Activated CD4-positive, alpha-beta T cell treated with anti-CD3 and anti-CD28 coated beads, Interleukin-2, amount 50 U/mL, for 4 hours (primary cell): ENCODE data around the gene CSH1.
"Not testable (repeated sequence)": the region's sequence is repeated elsewhere in the genome, so short reads cannot be mapped to it uniquely, and the experiment has no call there.

Experiments
- DNase-seq, 2 experiments: peaks; one replicate each; pipeline ENCODE4 v3.0.0-alpha.2; 2020

CSH1 gene

GRCh38 chr17:63898899-63899798 is 2.8 kb upstream of the CSH1 start:
- DNase-seq: peak in 1 of 2 experiments; percentile 26

DNA sequence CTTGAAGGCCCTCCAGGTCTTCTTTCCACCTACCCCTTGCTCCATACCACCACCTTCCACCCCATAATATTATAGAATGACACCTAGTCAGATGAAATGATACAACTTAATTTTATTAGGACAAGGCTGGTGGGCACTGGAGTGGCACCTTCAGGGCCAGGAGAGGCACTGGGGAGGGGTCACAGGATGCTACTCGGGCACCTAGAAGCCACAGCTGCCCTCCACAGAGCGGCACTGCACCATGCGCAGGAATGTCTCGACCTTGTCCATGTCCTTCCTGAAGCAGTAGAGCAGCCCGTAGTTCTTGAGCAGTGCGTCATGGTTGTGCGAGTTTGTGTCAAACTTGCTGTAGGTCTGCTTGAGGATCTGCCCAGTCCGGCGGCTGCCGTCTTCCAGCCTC is 1.6 kb downstream of the CSH1 start:
- DNase-seq: not testable (repeated sequence)

GRCh38 chr17:63894021-63894420 is 2.4 kb downstream of the CSH1 start:
- not testable (repeated sequence) for DNase-seq

- not testable (repeated sequence) for DNase-seq
These were observed 3.9 kb downstream of the CSH1 start for GRCh38 chr17:63892316-63893037.

DNA sequence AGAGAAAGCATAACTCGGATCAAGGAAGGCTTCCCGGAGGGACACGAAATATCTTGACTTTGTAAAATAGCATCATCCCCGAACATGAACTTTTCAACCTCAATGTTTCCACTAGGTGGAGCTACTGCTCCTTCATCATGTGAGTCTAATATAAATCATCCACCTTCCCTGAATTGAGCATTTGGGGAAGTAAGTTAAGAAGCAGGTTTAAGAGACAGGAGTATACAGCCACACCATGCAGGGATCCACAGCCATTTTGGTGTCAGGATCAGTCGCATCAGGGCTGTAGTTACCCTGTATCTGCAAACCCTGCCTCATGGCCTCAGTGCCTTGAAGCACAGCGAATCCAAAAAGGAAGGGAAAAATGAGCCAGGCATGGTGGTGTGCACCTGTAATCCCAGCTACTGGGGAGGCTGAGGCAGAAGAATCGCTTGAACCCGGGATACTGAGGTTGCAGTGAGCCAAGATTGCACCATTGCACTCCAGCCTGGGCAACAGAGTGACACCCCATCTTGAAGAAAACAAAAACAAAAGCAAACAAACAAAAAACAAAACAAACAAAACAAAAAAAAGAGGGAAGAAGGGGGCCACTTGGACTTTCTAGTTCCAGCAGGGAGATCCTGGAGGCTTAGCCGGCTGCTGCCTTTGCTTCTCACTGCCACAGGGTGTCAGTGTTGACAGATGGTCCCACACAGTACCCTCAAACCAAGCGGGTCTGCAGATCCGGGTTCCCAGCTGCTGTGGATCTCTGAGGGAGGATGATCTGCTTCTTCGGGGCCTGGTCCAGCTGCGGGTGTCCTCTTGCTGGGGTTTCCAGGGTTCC is 7.1 kb downstream of the CSH1 start:
- not testable (repeated sequence) for DNase-seq

GRCh38 chr17:63885119-63885518 is 11.3 kb downstream of the CSH1 start:
- DNase-seq: not testable (repeated sequence)

DNA sequence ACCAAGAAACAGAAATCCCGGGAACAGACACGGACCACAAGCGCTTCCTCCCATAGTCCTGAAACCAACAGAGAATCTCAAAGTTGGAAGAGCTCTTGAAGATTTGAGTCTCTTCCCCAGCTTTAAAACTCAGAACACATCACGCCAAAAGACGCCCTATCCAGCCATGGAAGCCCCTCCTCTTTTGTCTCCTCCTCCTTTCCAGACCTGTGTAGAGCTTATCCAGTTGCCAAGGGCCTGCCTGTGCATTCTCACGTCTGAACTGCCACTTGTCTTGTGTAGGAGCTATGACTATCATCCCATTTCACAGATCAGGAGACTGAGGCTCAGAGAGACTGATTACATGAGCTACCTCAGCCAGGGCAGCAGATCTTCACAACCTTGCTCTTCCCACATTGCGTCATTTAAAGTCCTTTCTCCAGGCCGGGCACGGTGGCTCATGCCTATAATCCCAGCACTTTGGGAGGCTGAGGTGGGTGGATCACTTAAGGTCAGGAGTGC is 13.7 kb downstream of the CSH1 start:
- DNase-seq: not testable (repeated sequence)

DNA sequence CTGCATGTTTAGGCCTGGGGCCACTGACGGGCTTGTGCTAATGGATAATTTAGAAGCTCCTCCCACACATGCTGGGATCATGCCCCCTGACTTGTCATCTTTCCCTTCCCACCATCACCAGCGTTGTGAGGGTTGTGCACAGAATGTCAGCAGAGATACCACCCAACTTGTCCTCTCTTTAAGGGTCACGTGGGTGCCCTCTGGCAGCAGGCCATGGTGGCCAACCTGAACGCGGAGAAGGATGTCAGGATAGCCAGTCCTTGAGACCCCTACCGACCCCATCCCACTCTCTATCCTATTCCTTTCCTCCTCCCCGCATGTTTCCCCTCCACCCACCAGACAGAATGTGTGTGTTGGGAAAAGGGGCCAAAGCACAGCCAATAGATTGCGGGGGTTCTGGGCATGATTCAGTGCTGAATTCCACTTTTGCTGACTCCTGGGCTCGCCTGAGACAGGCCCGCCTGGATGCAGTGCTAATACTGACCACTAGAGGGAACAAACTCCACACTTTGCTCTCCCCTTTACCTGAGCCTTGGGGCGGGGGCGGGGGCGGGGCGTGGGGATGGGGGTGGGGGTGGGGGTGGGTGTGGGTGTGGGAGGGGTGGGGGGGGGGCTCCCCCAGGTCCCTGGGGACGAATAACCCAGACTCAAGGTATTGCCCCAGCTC is 14.3 kb downstream of the CSH1 start, which contains the start of gene GH2:
Gene GH2 (minus strand): TSS at position 10 of the 667 bp plus-strand sequence. CDS start 143 bp downstream, outside the sequence.
- peak; percentile 56 to 61 for DNase-seq

DNA sequence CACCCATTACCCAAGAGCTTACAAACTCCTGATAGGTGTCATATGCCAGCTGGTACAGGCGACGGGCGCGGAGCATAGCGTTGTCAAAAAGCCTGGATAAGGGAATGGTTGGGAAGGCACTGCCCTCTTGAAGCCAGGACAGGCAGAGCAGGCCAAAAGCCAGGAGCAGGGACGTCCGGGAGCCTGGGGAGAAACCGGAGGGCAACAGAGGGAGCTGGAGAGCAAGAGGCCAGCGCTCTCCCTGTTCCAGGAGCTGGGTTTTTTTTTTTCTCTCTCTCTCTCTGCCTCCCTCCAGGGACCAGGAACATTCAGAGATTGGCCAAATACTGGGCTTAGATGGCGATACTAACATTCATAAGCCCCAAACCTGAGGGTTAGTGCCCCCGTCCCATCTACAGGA is 15.0 kb downstream of the CSH1 start:
- not testable (repeated sequence) for DNase-seq

- no peak for DNase-seq
These were observed 15.7 kb downstream of the CSH1 start for GRCh38 chr17:63880706-63881105.

DNA sequence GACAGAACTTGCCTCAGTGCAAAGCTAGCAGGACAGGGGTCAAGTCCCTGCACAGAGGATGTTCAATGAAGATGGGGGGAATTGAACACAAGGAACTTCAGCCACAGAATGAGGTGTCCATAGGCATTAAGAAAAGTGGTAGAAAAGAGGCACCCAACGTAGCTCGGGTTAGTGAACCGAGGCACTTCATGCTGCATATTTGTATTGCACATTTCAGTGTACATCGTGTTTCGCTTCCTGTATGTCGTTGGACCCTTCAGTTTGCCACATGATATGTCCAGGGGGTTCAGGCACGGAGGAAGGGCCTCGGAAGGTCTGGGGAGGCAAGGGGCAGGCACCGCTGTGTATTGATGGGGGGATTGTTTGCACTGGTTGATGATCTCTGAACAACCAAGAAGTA is 18.0 kb downstream of the CSH1 start:
- not testable (repeated sequence) for DNase-seq

GRCh38 chr17:63874693-63875092 is 21.7 kb downstream of the CSH1 start:
- not testable (repeated sequence) for DNase-seq

GRCh38 chr17:63874061-63874626 is 22.2 kb downstream of the CSH1 start:
- DNase-seq: not testable (repeated sequence)

DNA sequence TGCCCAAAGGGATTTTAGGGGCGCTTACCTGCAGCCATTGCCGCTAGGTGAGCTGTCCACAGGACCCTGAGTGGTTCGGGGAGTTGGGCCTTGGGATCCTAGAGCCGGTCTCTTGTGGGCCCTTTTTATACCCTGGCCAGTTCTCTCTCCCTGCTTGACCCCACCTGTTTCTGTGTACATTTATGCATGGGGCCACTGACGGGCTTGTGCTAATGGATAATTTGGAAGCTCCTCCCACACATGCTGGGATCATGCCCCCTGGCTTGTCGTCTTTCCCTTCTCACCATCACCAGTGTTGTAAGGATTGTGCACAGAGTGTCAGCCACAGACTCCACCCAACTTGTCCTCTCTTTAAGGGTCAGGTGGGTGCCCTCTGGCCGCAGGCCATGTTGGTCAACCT is 22.8 kb downstream of the CSH1 start, which contains the start of gene CSH2:
Gene CSH2 (minus strand): TSS at position 101 of the 400 bp plus-strand sequence. CDS start 63 bp downstream, at position 38.
- DNase-seq: not testable (repeated sequence)

DNA sequence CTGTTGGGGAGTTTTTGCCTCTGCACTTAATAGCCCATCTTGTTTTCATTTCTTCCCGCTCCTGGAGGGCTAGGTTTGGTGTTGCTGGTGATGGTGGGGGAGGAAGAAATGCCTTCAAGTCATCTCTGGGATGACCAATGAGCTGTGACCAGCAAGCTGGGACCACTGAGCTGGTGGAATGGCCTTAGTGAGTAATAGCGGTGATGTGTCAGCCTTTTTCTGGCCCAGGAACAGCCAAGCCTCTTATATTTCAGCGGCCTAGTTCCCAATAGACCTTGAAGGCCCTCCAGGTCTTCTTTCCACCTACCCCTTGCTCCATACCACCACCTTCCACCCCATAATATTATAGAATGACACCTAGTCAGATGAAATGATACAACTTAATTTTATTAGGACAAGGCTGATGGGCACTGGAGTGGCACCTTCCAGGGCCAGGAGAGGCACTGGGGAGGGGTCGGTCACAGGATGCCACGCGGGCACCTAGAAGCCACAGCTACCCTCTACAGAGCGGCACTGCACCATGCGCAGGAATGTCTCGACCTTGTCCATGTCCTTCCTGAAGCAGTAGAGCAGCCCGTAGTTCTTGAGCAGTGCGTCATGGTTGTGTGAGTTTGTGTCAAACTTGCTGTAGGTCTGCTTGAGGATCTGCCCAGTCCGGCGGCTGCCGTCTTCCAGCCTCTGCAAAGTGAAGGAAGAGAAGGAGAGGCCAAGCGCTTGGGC is 24.6 kb downstream of the CSH1 start:
- DNase-seq: not testable (repeated sequence)

- DNase-seq: not testable (repeated sequence)
These were observed 26.1 kb downstream of the CSH1 start for GRCh38 chr17:63870292-63870665.

DNA sequence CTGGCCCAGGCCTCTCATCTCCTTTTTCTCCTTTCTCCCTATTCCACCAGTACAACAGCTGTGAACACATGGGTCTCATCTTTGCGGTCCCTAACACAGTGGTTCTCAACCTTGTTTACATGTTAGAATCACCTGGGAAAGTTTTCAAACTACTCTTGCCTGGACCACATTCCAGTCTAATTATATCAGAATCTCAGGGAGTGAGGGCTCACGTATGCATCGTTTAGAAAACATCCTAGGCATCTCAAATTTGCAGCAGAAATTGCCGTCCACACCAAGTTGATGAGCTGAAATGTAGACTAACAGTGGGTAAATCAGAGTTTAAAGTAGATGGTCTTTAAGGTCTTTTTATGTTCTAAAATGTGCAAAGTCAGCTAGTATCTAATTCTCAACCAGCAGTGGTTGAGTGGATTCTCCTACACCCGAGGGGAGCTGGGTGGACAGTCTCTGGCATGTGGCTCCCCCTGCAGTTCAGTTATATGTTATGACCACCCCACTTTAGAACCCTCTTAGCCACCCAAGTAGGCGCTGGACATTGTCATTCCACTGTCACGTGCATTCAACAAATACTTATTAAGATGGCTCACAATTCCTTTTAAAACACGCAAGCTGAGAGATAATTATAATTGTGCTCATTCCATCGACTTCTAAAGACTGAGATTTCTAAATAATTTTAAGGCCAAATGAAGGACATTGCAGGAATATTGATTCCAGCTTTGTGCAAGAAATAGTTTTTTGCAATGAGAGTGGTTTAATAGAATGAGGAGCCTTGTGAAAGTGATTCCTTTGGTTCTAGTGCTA is 26.7 kb downstream of the CSH1 start:
- not testable (repeated sequence) for DNase-seq

GRCh38 chr17:63866625-63867024 is 29.7 kb downstream of the CSH1 start:
- DNase-seq: not testable (repeated sequence)

- no peak for DNase-seq
These were observed 37.1 kb downstream of the CSH1 start for GRCh38 chr17:63859257-63859656.

DNA sequence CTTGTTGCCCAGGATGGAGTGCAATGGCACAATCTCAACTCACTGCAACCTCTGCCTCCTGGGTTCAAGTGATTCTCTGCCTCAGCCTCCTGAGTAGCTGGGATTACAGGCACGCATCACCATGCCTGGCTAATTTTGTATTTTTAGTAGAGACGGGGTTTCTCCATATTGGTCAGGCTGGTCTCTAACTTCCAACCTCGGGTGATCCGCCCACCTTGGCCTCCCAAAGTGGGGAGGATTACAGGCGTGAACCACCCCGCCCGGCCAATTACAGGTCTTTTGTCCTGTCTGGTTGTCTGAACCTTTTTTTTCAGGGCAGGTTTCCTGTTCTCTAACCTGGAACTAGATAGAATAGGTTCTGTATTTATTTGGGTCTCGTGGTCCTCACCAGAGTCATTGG is 39.9 kb downstream of the CSH1 start:
- DNase-seq: not testable (repeated sequence)
